ENCODE data around the gene HGF.
A peak's percentile ranks its signal among the peaks of the same experiment; 100 is the strongest.

Gene HGF

DNA sequence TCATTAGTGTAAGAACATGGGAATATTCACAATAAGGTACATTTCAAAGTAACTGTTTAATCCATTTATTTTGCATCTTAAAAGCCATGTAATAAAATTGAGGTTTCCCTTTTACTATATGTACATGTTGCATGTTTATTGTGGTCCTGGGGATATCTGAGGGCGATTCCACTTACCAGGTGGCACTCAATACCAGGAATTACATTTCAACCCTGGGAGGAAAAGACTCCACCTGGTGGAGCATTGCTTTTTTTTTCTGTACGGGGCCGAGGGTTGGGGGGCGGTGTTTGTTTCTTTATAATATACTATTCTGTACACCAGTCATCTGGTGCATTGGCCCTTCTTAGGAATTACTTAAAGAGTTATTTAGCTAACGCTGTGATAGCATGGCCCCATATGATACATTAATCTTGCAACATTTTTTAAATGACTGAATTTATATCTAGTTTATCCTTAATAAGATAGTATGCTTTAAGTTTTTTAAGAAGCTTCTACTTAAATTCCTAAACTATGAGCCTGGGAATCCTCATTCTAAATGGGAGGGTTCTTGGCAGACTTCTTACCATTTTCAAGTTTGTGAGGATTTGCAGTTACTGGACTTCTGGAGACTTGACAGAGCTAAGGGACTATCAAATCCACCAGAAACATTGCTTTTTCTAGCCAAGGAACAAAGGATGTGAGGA is 7.2 kb upstream of the HGF start:
- Histone ChIP-seq H3K4me1 (peaks cover 80% of the 10 kb centered on the region), H3K36me3 (no peaks in the 10 kb centered on the region), H3K9me3 (no peaks in the 10 kb centered on the region), H3K27me3 (no peaks in the 10 kb centered on the region), H3K4me3 (peak overlapping the region; percentile 36), H4K20me1 (no peaks in the 10 kb centered on the region), H3K27ac (peak overlapping the region; percentile 77), H3K4me2 (peak overlapping the region; percentile 85), H3K9ac (peak overlapping the region; percentile 56; the same call in 1 of the 2 replicates)
- TF ChIP-seq Cebpa-rat (IDR thresholded peaks at IDR 0.05): no peak

DNA sequence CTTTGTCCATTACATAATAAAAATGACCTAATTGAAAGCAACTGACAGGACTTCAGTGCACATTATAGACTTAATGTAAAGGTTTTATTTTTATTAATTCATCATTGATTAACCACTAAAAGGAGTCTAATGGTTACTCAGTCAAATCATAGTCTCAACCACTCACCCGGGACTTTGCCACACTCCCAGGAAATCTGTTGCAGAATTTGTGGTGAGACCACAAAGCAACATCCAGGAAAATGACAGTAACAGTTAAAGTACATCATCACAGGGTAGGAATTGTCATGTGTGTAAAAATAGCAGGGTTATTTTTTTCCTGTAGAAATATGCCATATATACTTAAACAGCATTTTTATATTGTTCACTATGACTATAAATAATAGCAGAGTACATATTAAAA is 6.3 kb upstream of the HGF start:
- peak overlapping the region; percentile 36 for H3K4me3 ChIP-seq
- TF ChIP-seq Cebpa-rat (IDR thresholded peaks at IDR 0.05): no peak
- peak overlapping the region; percentile 85 for H3K4me2 ChIP-seq
- H3K9me3 ChIP-seq: no peaks in the 10 kb centered on the region
- H3K27ac ChIP-seq: peak overlapping the region; percentile 77
- H3K36me3 ChIP-seq: no peaks in the 10 kb centered on the region
- peaks cover 75% of the 10 kb centered on the region for H3K4me1 ChIP-seq
- H3K27me3 ChIP-seq: no peaks in the 10 kb centered on the region
- H3K9ac ChIP-seq: peak overlapping the region; percentile 56; the same call in 1 of the 2 replicates
- no peaks in the 10 kb centered on the region for H4K20me1 ChIP-seq

DNA sequence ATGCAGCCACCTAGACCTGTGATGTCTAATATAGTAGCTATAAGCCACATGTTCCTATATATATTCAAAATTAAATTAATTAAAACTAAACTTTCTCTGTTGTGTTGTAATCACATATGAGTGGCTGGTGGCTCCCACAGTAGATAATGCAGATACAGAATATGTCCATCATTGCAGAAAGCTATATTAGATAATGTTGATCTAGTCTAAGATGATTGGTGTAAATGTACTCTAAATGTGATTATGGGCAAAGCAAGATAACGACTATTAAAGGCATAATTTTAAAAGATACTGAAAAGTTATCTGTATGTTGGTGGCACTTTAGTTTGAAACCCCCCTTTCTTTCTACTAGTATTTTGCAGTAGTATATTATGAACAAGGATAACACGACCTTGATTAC is 5.7 kb upstream of the HGF start:
- TF ChIP-seq Cebpa-rat (IDR thresholded peaks at IDR 0.05): no peak
- Histone ChIP-seq H3K4me1 (peaks cover 79% of the 10 kb centered on the region), H3K4me3 (no peak overlapping the region), H3K9me3 (no peaks in the 10 kb centered on the region), H3K27ac (no peak overlapping the region), H4K20me1 (no peaks in the 10 kb centered on the region), H3K27me3 (no peaks in the 10 kb centered on the region), H3K9ac (no peak overlapping the region), H3K36me3 (no peaks in the 10 kb centered on the region), H3K4me2 (peak overlapping the region; percentile 85)

DNA sequence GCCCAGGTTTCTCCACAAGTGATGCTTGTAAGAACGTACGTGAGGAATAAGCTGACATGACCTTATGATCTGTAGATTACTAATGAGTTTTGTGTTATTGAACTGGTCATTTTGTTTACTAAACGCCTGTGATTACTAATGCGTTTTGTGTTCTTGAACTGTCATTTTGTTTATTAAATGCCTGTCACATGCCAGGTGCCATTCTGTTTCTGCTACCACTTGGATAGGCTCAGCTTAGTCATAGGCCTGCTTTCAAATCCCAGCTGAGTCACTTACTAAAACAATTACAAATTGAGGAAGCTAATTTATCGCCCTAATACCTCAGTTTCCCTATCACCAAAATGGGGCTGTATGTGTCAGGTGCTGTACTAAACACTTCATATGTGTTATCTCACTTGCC is 4.7 kb upstream of the HGF start:
- Histone ChIP-seq H3K36me3 (no peaks in the 10 kb centered on the region), H3K27me3 (no peaks in the 10 kb centered on the region), H3K9ac (no peak overlapping the region), H3K4me1 (peaks cover 81% of the 10 kb centered on the region), H3K4me3 (no peak overlapping the region), H3K9me3 (no peaks in the 10 kb centered on the region), H3K4me2 (peak overlapping the region; percentile 61; the same call in 1 of the 2 replicates), H3K27ac (no peak overlapping the region), H4K20me1 (no peaks in the 10 kb centered on the region)
- TF ChIP-seq Cebpa-rat (IDR thresholded peaks at IDR 0.05): no peak

DNA sequence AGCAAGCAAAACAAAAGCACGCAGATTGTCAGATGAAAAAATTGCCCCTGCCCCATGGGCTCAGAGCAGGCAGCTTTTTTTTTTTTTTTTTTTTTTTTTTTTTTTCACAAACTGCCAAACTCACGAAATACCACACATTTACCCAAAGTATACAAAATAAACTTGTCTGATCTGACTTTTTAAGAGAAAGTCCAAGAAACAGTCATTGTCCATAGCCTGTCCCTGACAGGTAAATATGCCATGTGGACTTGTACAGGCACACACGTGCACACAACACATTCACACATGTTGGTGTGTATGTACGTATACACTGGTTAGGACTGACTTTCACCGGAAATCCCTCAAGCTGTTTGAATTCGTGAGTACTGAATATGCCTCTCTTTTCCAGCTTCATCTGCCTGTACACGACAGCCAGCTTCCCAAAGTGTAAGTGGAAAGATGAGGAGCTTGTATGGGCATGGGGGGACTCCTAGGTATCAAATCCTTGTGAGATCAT is 929 bp upstream of the HGF start:
- TF ChIP-seq Cebpa-rat (IDR thresholded peaks at IDR 0.05): no peak
- H3K4me1 ChIP-seq: peaks cover 65% of the 10 kb centered on the region
- H3K4me2 ChIP-seq: peak overlapping the region; percentile 87
- H3K9me3 ChIP-seq: no peaks in the 10 kb centered on the region
- H3K27me3 ChIP-seq: no peaks in the 10 kb centered on the region
- H4K20me1 ChIP-seq: no peaks in the 10 kb centered on the region
- no peak overlapping the region for H3K4me3 ChIP-seq
- H3K36me3 ChIP-seq: no peaks in the 10 kb centered on the region
- peak overlapping the region; percentile 76 for H3K27ac ChIP-seq
- H3K9ac ChIP-seq: peak overlapping the region; percentile 63; the same call in 1 of the 2 replicates

DNA sequence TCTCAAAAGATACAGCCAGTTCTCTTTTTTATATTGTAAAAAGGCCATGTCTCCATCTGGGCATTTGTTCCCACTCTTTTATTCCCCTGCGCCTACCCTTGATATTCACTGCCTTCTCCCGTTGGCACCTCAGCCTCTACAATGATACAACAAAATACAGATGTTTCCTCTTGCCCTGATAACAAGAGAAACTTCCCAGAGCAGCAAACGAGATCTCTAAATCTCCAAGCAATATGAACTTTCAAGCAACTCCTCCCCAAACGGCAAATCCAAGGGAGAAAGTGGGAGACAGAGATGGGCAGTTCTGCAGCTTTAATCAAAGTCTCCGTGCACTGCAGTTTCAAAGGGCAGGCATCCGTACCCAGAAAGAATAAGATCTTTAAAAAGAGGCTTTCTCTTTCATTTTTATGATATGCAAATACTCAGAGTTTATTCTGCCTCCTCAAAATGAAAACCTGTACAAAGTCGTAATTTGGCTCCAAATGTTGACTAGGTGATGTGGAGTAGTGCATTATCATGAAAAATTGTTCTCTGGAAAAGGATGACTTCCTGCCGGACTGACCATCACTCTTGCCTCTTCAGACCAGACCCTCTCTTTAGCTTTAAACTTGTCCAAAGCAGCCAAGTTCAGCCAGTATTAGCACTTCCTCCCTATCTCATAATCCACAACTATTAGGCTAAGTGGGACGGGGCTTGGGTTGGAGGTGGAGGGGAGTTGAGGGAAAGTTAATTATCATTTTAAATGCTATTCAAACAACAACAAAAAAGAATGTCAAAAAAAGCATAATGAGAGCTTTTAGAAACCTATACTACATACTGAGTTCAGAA is 682 bp downstream of the HGF start:
- Histone ChIP-seq H3K4me1 (peaks cover 48% of the 10 kb centered on the region), H3K9ac (peak overlapping the region; percentile 69), H3K27ac (peak overlapping the region; percentile 54; the same call in 1 of the 2 replicates), H3K36me3 (no peaks in the 10 kb centered on the region), H4K20me1 (no peaks in the 10 kb centered on the region), H3K4me3 (peak overlapping the region; percentile 61), H3K27me3 (no peaks in the 10 kb centered on the region), H3K9me3 (no peaks in the 10 kb centered on the region), H3K4me2 (peak overlapping the region; percentile 87)
- TF ChIP-seq Cebpa-rat (IDR thresholded peaks at IDR 0.05): no peak

DNA sequence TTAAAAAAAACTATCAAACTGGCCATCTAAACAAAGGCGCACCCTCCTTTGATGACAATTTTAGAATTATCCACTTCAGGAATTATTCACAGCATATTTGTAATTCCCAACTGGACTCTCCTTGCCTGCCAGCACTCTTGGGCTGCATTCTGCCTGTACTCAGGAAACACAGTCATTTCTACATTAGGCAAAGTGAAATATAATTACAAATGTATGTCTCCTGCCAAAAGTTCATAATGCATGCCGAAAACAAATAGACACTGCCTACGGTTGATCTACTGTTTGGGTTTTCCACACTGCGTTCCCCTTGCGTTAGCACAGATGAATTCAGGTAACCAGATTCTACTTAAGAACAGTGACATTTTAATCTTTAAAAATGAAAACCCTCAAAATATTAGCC is 1.9 kb downstream of the HGF start:
- H3K36me3 ChIP-seq: no peaks in the 10 kb centered on the region
- H3K27me3 ChIP-seq: no peaks in the 10 kb centered on the region
- no peak overlapping the region for H3K4me3 ChIP-seq
- no peaks in the 10 kb centered on the region for H4K20me1 ChIP-seq
- H3K27ac ChIP-seq: no peak overlapping the region
- peak overlapping the region; percentile 87; the same call in 1 of the 2 replicates for H3K4me2 ChIP-seq
- TF ChIP-seq Cebpa-rat (IDR thresholded peaks at IDR 0.05): no peak
- no peak overlapping the region for H3K9ac ChIP-seq
- no peaks in the 10 kb centered on the region for H3K9me3 ChIP-seq
- H3K4me1 ChIP-seq: peaks cover 36% of the 10 kb centered on the region

DNA sequence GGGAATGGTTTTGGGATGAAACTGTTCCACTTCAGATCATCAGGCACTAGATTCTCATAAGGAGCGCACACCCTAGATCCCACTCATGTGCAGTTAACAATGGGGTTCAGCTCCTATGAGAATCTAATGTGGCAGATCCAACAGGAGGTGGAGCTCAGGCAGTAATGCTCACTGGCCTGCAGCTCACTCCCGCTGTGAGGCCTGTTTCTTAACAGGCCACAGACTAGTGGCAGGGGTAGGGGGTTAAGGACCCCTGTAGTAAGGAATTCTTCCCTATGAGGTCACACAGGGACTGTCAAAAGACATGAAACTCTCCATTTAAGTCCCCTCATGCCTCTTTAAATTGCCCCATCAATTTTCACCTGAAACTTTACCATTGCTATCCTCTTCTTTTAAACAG is 8.0 kb downstream of the HGF start:
- Histone ChIP-seq H3K9me3 (no peaks in the 10 kb centered on the region), H3K27ac (no peak overlapping the region), H3K9ac (no peak overlapping the region), H4K20me1 (no peaks in the 10 kb centered on the region), H3K27me3 (no peaks in the 10 kb centered on the region), H3K4me3 (no peak overlapping the region), H3K36me3 (no peaks in the 10 kb centered on the region), H3K4me2 (no peak overlapping the region), H3K4me1 (0 out of 2 replicates have a peak, but pooled peaks cover 3% of the 10 kb centered on the region)
- no peak for TF ChIP-seq Cebpa-rat (IDR thresholded peaks at IDR 0.05)

DNA sequence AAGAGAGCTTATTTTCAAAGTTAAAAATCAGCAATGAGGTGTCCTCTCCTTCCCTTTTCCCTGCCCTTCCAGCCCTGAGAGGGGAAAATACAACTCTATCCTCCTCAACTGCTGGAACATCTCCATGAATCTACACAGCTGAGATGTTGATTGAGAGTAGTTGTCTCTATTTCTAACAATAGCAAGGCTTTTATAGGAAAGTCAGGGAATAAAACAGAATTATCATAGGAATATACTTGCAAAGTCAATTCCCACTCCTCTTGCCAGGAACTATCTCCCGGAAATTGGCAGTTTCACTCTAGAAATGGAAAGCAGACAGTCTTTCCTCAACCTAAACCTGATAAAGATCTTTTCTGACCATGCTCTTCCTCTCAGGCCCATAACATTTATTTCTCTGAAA is 8.8 kb downstream of the HGF start:
- no peaks in the 10 kb centered on the region for H3K9me3 ChIP-seq
- no peaks in the 10 kb centered on the region for H3K4me1 ChIP-seq
- no peak for TF ChIP-seq Cebpa-rat (IDR thresholded peaks at IDR 0.05)
- H3K27me3 ChIP-seq: no peaks in the 10 kb centered on the region
- H4K20me1 ChIP-seq: no peaks in the 10 kb centered on the region
- peaks cover 7% of the 10 kb centered on the region; the same call in 1 of the 2 replicates for H3K36me3 ChIP-seq
- H3K4me3 ChIP-seq: no peak overlapping the region
- no peak overlapping the region for H3K9ac ChIP-seq
- no peak overlapping the region for H3K27ac ChIP-seq
- no peak overlapping the region for H3K4me2 ChIP-seq
